GM21576 (cell line): ENCODE measurements around the gene CFLAR.
A peak's percentile ranks its signal among the peaks of the same experiment; 100 is the strongest.

ENCODE experiments used
- ATAC-seq: cut with Tn5 transposase; IDR thresholded peaks from one replicate; pipeline ENCODE4 v1.9.1; 2021; ENCODE audit warnings: mild to moderate bottlenecking, moderate library complexity; ENCODE audit not compliant: unreplicated experiment

CFLAR gene

DNA sequence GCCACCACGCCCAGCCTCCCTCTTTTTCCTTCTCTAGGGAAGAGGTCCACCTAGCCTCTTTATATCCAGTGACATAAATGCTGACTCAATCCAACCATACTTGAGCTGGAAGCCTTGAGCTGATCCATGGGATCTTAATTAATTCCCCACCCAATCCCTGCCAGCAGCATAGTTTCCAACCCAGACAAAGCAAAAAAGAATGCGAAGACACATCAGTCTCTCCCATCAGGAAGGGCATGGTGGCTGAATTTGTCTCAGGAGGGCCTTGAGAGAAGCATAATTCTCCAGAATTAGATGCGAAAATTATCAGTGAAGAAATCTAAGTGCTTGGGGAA is 89.5 kb downstream of the CFLAR start:
- ATAC-seq: no peak

DNA sequence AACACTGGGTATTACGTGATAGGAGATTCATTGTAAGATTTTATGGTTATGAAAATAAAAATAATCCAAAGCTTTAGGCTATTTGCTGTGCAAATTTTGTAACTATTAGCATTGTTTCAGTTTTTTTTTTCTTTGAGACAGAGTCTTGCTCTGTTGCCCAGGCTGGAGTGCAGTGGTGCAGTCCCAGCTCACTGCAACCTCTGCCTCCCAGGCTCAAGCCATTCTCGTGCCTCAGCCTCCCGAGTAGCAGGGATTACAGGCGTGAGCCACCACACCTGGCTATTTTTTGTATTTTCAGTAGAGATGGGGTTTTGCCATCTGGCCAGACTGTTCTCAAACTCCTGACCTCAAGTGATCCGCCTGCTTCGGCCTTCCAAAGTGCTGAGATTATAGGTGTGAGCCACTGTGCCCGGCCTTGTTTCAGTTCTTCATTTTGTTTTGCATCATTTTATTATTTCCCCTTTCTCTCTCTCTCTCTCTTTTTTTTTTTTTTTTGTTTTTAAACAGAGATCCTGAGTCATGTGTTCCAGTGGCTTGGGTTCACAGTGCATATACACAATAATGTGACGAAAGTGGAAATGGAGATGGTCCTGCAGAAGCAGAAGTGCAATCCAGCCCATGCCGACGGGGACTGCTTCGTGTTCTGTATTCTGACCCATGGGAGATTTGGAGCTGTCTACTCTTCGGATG is 92.7 kb downstream of the CFLAR start:
- ATAC-seq: peak; percentile 80

DNA sequence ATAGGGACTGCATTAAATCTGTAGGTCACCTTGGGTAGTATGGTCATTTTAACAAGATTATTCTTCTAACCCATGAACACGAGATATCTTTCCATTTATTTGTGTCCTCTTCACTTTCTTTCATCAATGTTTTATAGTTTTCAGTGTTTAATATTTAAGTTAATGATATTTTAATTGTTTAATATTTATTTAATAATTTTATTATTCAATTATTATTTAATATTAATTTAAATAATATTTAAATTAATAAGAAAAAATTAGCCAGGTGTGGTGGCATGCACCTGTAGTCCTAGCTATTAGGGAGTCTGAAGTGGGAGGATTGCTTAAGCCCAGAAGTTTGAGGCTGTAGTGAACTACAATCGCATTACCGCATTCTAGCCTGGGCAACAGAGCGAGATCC is 100.0 kb downstream of the CFLAR start:
- ATAC-seq: no peak

DNA sequence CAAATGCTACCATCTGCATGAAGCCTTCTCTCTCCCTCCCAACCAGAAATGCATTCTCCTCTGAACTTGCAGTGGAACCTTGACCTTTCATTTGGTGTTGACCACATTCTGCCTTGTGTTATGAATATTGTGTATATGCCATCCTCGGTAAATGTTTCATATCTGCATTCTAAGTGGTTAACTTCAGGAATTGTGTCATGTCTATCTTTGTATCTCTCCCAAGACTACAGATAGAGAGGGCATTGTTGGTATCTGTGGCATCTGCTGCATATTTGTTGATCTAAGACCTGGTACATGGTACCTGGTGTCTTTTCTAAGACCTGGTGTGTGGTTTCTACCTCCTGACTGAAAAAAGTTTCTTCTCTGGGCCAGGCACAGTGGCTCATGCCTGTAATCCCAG is 101.0 kb downstream of the CFLAR start:
- ATAC-seq: no peak

DNA sequence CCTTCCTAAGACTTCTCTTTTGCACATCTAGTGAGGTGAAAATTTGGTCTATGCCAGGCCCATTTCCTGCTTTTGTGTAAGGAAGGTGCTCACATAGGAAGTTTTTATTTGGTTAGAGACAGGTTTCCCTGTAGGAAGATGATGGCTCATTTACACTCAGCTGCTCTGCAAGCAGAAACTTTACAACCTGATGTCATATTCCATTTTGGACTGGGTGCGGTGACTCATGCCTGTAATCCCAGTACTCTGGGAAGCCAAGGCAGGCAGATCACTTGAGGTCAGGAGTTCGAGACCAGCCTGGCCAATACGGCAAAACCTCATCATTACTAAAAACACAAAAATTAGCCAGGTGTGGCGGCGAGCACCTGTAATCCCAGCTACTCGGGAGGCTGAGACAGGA is 102.8 kb downstream of the CFLAR start:
- ATAC-seq: no peak

DNA sequence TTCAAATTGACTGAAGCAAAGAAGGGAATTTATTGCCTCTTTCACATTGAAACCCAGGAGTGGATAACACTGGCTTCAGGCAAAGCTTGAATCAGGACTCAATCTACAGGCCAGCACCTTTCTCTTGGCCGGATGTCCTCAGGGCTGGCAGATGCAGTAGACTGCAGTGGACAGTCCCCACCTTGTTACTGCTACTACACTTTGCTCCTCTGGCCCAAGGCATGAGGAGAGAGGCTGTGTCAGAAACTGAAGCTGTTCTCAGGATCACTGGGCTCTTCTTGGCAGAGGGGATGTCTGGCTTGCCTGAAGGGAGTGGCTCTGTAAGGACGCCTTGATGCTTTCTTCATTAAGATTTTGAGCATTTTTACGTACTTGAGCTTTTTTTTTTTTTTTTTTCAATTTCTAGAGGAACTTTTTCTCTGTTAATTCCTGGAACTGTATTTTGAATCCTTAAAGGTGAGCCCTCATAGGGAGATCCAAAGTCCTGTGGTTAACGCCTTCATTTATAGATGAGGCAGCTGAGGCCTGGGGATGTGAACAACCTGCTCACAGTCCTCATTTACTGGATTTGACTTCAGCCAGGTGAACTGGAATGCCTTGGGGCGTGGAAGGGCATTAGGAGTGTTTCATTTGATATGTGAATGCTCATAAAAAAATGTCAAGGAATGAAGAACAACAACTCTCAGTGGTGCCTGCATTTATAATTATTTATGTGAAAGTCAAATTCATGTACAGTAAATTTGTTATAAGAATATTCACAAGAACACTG is 103.5 kb downstream of the CFLAR start:
- ATAC-seq: no peak

DNA sequence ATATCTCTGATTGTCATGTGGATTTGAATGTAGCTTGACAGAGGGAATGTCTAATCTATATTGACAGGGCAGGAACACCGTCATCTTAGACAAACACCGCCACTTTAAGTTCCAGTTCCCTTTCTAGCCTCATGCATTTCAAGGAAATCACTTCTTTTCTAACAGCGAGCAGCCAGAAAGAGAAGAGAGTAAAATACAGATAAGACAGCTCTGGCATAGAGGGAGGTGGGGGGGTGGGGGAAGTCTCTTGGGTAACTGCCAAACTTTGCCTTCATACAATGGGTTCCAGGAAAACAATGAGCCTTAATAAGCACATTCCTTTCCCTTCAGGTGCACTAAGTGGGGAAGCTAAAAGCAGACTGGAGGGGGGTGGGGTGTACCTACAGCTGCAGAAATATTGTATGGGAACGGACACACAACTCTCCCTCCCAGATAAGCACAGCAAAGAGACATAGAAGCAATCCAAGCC is 104.2 kb downstream of the CFLAR start:
- ATAC-seq: no peak

DNA sequence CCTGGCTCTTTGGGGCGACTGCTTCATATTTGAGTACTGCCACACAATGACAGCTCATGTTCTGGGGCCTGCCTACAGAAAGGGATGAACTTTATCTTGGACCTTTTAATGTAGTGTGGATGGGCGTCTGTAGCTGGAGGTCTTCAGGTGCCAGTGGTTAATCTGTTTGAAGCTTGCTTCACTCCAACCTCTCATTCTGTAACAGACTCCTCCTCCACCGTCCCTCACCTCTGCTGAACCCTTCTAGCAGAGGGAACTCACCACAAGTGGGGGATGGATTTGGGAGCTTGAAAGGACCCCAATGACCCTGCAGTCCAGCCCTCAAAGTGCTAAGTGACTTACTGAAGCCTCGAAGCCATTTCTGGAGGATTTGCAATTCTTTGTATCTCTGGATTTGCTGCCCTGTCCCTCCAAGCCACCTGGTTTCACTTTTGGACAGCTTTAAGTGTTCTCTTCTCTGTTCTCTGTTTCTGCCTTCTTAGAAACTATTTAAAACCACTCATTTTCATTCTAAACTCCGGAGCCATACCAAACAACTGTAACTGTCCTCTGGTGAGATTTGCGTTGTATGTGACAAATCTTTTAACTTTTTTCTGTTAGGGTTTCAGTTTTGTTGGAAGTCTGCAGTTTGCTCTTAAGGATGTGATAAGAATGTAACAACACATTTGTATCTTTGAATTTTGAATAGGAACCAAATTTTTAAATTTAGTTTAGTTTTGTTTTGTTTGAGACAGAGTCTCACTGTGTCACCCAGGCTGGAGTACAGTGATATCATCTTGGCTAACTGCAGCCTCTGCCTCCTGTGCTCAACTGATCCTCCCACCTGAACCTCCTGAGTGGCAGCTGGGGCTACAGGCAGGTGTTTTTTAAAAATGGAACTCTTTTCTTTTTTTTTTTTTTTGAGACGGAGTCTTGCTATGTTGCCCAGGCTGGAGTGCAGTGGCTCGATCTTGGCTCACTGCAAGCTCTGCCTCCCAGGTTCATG is 107.4 kb downstream of the CFLAR start:
- ATAC-seq: peak; percentile 93
